ENCODE measurements around the gene RNF130. TPM values are rescaled to one million over a fixed set of nuclear protein-coding genes. Genes with fewer than 3 reads are reported as not detected.

Gene RNF130
- polyA plus RNA-seq, 4 donors: 15.9 to 40.2 (median 28.4) TPM

GRCh38 chr5:179918742-179919486, 152.6 kb downstream of the RNF130 start:
- Histone ChIP-seq H3K27ac (ENCODE audit: low read depth in 1 of 3, low read length in 2 of 3) (no peak overlapping the region), H3K9me3 (ENCODE audit: control insufficient read depth in 2 of 2, insufficient read depth in 1 of 2, low read depth in 1 of 2, low read length in 1 of 2) (no peaks in the 10 kb centered on the region), H3K27me3 (ENCODE audit: control insufficient read depth in 3 of 3, insufficient read depth in 3 of 3, low read length in 3 of 3) (no peaks in the 10 kb centered on the region), H3K36me3 (ENCODE audit: control insufficient read depth in 3 of 3, insufficient read depth in 2 of 3, low read depth in 1 of 3, low read length in 3 of 3) (no peaks in the 10 kb centered on the region), H3K4me3 (ENCODE audit: low read depth in 1 of 3, low read length in 3 of 3) (no peak overlapping the region), H3K4me1 (ENCODE audit: control insufficient read depth in 3 of 3, insufficient read depth in 2 of 3, low read depth in 1 of 3, low read length in 2 of 3) (no peaks in the 10 kb centered on the region)
- WGBS, 3 donors: 88 to 95% (median 94%) methylated on average over 19 of the region's 19 CpGs
- FAIRE-seq (no peak), DNase-seq (no peak)

- Histone ChIP-seq H3K4me1 (ENCODE audit: control insufficient read depth in 3 of 3, insufficient read depth in 2 of 3, low read depth in 1 of 3, low read length in 2 of 3) (no peaks in the 10 kb centered on the region), H3K9me3 (ENCODE audit: control insufficient read depth in 2 of 2, insufficient read depth in 1 of 2, low read depth in 1 of 2, low read length in 1 of 2) (no peaks in the 10 kb centered on the region), H3K27ac (ENCODE audit: low read depth in 1 of 3, low read length in 2 of 3) (no peak overlapping the region), H3K36me3 (ENCODE audit: control insufficient read depth in 3 of 3, insufficient read depth in 2 of 3, low read depth in 1 of 3, low read length in 3 of 3) (no peaks in the 10 kb centered on the region), H3K27me3 (ENCODE audit: control insufficient read depth in 3 of 3, insufficient read depth in 3 of 3, low read length in 3 of 3) (no peaks in the 10 kb centered on the region), H3K4me3 (ENCODE audit: low read depth in 1 of 3, low read length in 3 of 3) (no peak overlapping the region)
- no peak for DNase-seq
- 89 to 92% (median 92%) methylated on average over 5 to 6 of the region's 6 CpGs for WGBS, 3 donors
- no peak for FAIRE-seq
These were observed 155.0 kb downstream of the RNF130 start for GRCh38 chr5:179916523-179916922.

GRCh38 chr5:179915406-179915935, 156.1 kb downstream of the RNF130 start:
- DNase-seq (no peak), FAIRE-seq (no peak)
- H3K27ac ChIP-seq (ENCODE audit: low read depth in 1 of 3, low read length in 2 of 3): no peak overlapping the region
- no peak overlapping the region for H3K4me3 ChIP-seq (ENCODE audit: low read depth in 1 of 3, low read length in 3 of 3)
- H3K27me3 ChIP-seq (ENCODE audit: control insufficient read depth in 3 of 3, insufficient read depth in 3 of 3, low read length in 3 of 3): no peaks in the 10 kb centered on the region
- no peaks in the 10 kb centered on the region for H3K4me1 ChIP-seq (ENCODE audit: control insufficient read depth in 3 of 3, insufficient read depth in 2 of 3, low read depth in 1 of 3, low read length in 2 of 3)
- H3K36me3 ChIP-seq (ENCODE audit: control insufficient read depth in 3 of 3, insufficient read depth in 2 of 3, low read depth in 1 of 3, low read length in 3 of 3): no peaks in the 10 kb centered on the region
- H3K9me3 ChIP-seq (ENCODE audit: control insufficient read depth in 2 of 2, insufficient read depth in 1 of 2, low read depth in 1 of 2, low read length in 1 of 2): no peaks in the 10 kb centered on the region
- 87 to 91% (median 90%) methylated on average over 9 to 10 of the region's 10 CpGs for WGBS, 3 donors

GRCh38 chr5:179914032-179914755, 157.4 kb downstream of the RNF130 start:
- Histone ChIP-seq H3K36me3 (ENCODE audit: control insufficient read depth in 3 of 3, insufficient read depth in 2 of 3, low read depth in 1 of 3, low read length in 3 of 3) (no peaks in the 10 kb centered on the region), H3K4me3 (ENCODE audit: low read depth in 1 of 3, low read length in 3 of 3) (no peak overlapping the region), H3K4me1 (ENCODE audit: control insufficient read depth in 3 of 3, insufficient read depth in 2 of 3, low read depth in 1 of 3, low read length in 2 of 3) (no peaks in the 10 kb centered on the region), H3K27ac (ENCODE audit: low read depth in 1 of 3, low read length in 2 of 3) (no peak overlapping the region), H3K27me3 (ENCODE audit: control insufficient read depth in 3 of 3, insufficient read depth in 3 of 3, low read length in 3 of 3) (no peaks in the 10 kb centered on the region), H3K9me3 (ENCODE audit: control insufficient read depth in 2 of 2, insufficient read depth in 1 of 2, low read depth in 1 of 2, low read length in 1 of 2) (no peaks in the 10 kb centered on the region)
- DNase-seq (peak; percentile 41 to 61), FAIRE-seq (no peak)
- 41 to 56% (median 46%) methylated on average over 8 of the region's 8 CpGs for WGBS, 3 donors

GRCh38 chr5:179913461-179913860, 158.1 kb downstream of the RNF130 start:
- DNase-seq (no peak), FAIRE-seq (no peak)
- no peak overlapping the region for H3K4me3 ChIP-seq (ENCODE audit: low read depth in 1 of 3, low read length in 3 of 3)
- no peaks in the 10 kb centered on the region for H3K9me3 ChIP-seq (ENCODE audit: control insufficient read depth in 2 of 2, insufficient read depth in 1 of 2, low read depth in 1 of 2, low read length in 1 of 2)
- no peaks in the 10 kb centered on the region for H3K27me3 ChIP-seq (ENCODE audit: control insufficient read depth in 3 of 3, insufficient read depth in 3 of 3, low read length in 3 of 3)
- H3K27ac ChIP-seq (ENCODE audit: low read depth in 1 of 3, low read length in 2 of 3): no peak overlapping the region
- H3K36me3 ChIP-seq (ENCODE audit: control insufficient read depth in 3 of 3, insufficient read depth in 2 of 3, low read depth in 1 of 3, low read length in 3 of 3): no peaks in the 10 kb centered on the region
- WGBS, 3 donors: 88 to 92% (median 91%) methylated on average over 9 of the region's 9 CpGs
- H3K4me1 ChIP-seq (ENCODE audit: control insufficient read depth in 3 of 3, insufficient read depth in 2 of 3, low read depth in 1 of 3, low read length in 2 of 3): no peaks in the 10 kb centered on the region

DNA sequence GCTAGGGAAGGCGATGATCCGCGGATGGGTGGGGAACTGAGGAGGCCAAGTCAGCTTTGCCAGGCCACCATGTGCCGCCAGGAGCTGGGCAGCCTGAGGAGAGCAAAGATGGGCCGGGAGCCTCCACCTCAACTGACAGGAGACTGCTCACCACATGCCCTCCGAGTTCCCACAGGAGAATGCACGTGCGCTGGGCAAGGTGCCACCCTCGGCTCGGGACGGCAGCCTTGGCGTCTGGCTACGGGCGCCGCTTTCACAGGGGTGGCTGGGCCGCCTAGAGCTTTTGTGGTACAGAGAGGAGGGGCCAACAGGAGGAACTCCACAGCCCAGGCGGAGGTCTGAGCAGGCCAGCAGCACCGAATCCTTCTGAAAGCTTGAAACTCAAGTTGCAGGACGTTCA, 158.6 kb downstream of the RNF130 start:
- FAIRE-seq (no peak), DNase-seq (no peak)
- Histone ChIP-seq H3K27me3 (ENCODE audit: control insufficient read depth in 3 of 3, insufficient read depth in 3 of 3, low read length in 3 of 3) (no peaks in the 10 kb centered on the region), H3K9me3 (ENCODE audit: control insufficient read depth in 2 of 2, insufficient read depth in 1 of 2, low read depth in 1 of 2, low read length in 1 of 2) (no peaks in the 10 kb centered on the region), H3K27ac (ENCODE audit: low read depth in 1 of 3, low read length in 2 of 3) (no peak overlapping the region), H3K4me3 (ENCODE audit: low read depth in 1 of 3, low read length in 3 of 3) (no peak overlapping the region), H3K36me3 (ENCODE audit: control insufficient read depth in 3 of 3, insufficient read depth in 2 of 3, low read depth in 1 of 3, low read length in 3 of 3) (no peaks in the 10 kb centered on the region), H3K4me1 (ENCODE audit: control insufficient read depth in 3 of 3, insufficient read depth in 2 of 3, low read depth in 1 of 3, low read length in 2 of 3) (no peaks in the 10 kb centered on the region)
- 88 to 93% (median 91%) methylated on average over 17 to 19 of the region's 19 CpGs for WGBS, 3 donors

DNA sequence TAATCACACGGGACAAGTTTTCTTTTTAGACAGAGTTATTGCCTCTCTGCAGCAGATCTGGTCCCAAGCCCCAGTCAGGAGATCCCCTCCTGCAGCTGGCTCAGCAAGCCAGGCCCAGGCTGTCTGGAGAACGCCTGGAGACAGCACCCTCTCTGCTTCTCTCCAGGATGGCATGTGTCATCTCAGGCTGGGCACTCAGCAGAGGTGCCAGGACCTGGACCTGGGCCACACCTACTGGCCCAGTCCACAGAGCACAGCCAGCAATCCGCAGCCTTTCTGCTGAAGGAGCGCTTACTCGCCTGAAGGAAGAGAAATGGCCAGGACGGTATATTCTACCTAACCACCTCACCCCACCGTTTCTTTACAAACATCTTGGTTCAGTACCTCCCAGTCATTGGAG, 159.2 kb downstream of the RNF130 start:
- Histone ChIP-seq H3K27me3 (ENCODE audit: control insufficient read depth in 3 of 3, insufficient read depth in 3 of 3, low read length in 3 of 3) (no peaks in the 10 kb centered on the region), H3K4me3 (ENCODE audit: low read depth in 1 of 3, low read length in 3 of 3) (no peak overlapping the region), H3K27ac (ENCODE audit: low read depth in 1 of 3, low read length in 2 of 3) (no peak overlapping the region), H3K4me1 (ENCODE audit: control insufficient read depth in 3 of 3, insufficient read depth in 2 of 3, low read depth in 1 of 3, low read length in 2 of 3) (no peaks in the 10 kb centered on the region), H3K36me3 (ENCODE audit: control insufficient read depth in 3 of 3, insufficient read depth in 2 of 3, low read depth in 1 of 3, low read length in 3 of 3) (no peaks in the 10 kb centered on the region), H3K9me3 (ENCODE audit: control insufficient read depth in 2 of 2, insufficient read depth in 1 of 2, low read depth in 1 of 2, low read length in 1 of 2) (no peaks in the 10 kb centered on the region)
- DNase-seq: no peak
- FAIRE-seq: no peak
- WGBS, 3 donors: 83 to 89% (median 84%) methylated on average over 7 of the region's 7 CpGs

GRCh38 chr5:179909224-179909623, 162.3 kb downstream of the RNF130 start:
- Histone ChIP-seq H3K36me3 (ENCODE audit: control insufficient read depth in 3 of 3, insufficient read depth in 2 of 3, low read depth in 1 of 3, low read length in 3 of 3) (peaks cover 0 to 14% (median 4%) of the 10 kb centered on the region in 3 donors), H3K9me3 (ENCODE audit: control insufficient read depth in 2 of 2, insufficient read depth in 1 of 2, low read depth in 1 of 2, low read length in 1 of 2) (no peaks in the 10 kb centered on the region), H3K27ac (ENCODE audit: low read depth in 1 of 3, low read length in 2 of 3) (no peak overlapping the region), H3K4me1 (ENCODE audit: control insufficient read depth in 3 of 3, insufficient read depth in 2 of 3, low read depth in 1 of 3, low read length in 2 of 3) (peaks cover 0 to 8% (median 0%) of the 10 kb centered on the region in 3 donors), H3K4me3 (ENCODE audit: low read depth in 1 of 3, low read length in 3 of 3) (no peak overlapping the region), H3K27me3 (ENCODE audit: control insufficient read depth in 3 of 3, insufficient read depth in 3 of 3, low read length in 3 of 3) (no peaks in the 10 kb centered on the region)
- FAIRE-seq (no peak), DNase-seq (no peak)
- 92 to 94% (median 93%) methylated on average over 6 of the region's 6 CpGs for WGBS, 3 donors
